ENCODE results near the gene FAAP20.
"Not testable (repeated sequence)": the region's sequence is repeated elsewhere in the genome, so short reads cannot be mapped to it uniquely, and the experiment has no call there.

The FAAP20 gene

GRCh38 chr1:2158272-2158671 is 36.3 kb downstream of the FAAP20 start:
- no peak for DNase-seq (ENCODE audit: low read depth in 3 of 3)

GRCh38 chr1:2157856-2158255 is 36.7 kb downstream of the FAAP20 start:
- no peak for DNase-seq (ENCODE audit: low read depth in 3 of 3)

GRCh38 chr1:2156866-2157265 is 37.7 kb downstream of the FAAP20 start:
- no peak for DNase-seq (ENCODE audit: low read depth in 3 of 3)

- DNase-seq (ENCODE audit: low read depth in 3 of 3): no peak
Measured at GRCh38 chr1:2155788-2156187, 38.8 kb downstream of the FAAP20 start.

- DNase-seq (ENCODE audit: low read depth in 3 of 3): no peak
Measured at GRCh38 chr1:2155147-2155598, 39.4 kb downstream of the FAAP20 start.

- no peak for DNase-seq (ENCODE audit: low read depth in 3 of 3)
Measured at GRCh38 chr1:2154022-2154421, 40.5 kb downstream of the FAAP20 start.

- no peak for DNase-seq (ENCODE audit: low read depth in 3 of 3)
Measured at GRCh38 chr1:2152954-2153353, 41.6 kb downstream of the FAAP20 start.

- no peak for DNase-seq (ENCODE audit: low read depth in 3 of 3)
Measured at GRCh38 chr1:2151911-2152310, 42.7 kb downstream of the FAAP20 start.

GRCh38 chr1:2151252-2151651 is 43.3 kb downstream of the FAAP20 start:
- DNase-seq (ENCODE audit: low read depth in 3 of 3): no peak

GRCh38 chr1:2150801-2151200 is 43.8 kb downstream of the FAAP20 start:
- DNase-seq (ENCODE audit: low read depth in 3 of 3): no peak

- peak in 1 of 3 experiments; percentile 30 for DNase-seq (ENCODE audit: low read depth in 3 of 3)
Measured at GRCh38 chr1:2148691-2149090, 45.9 kb downstream of the FAAP20 start.

GRCh38 chr1:2147869-2148268 is 46.7 kb downstream of the FAAP20 start:
- not testable (repeated sequence) for DNase-seq (ENCODE audit: low read depth in 3 of 3)

GRCh38 chr1:2146836-2147517 is 47.6 kb downstream of the FAAP20 start:
- DNase-seq (ENCODE audit: low read depth in 3 of 3): no peak

- DNase-seq (ENCODE audit: low read depth in 3 of 3): no peak
Measured at GRCh38 chr1:2145946-2146835, 48.4 kb downstream of the FAAP20 start.

GRCh38 chr1:2144501-2145090 is 50.0 kb downstream of the FAAP20 start:
- DNase-seq (ENCODE audit: low read depth in 3 of 3): no peak

GRCh38 chr1:2143814-2144500 is 50.6 kb downstream of the FAAP20 start:
- no peak for DNase-seq (ENCODE audit: low read depth in 3 of 3)

GRCh38 chr1:2141025-2141424 is 53.5 kb downstream of the FAAP20 start:
- DNase-seq (ENCODE audit: low read depth in 3 of 3): no peak

All from stimulated activated CD4-positive, alpha-beta T cell treated with anti-CD3 and anti-CD28 coated beads, TNF-alpha, amount 100 ng/mL, for 24 hours (primary cell).